HG03064 (cell line): ENCODE measurements around the gene PTPN13.

ENCODE experiments used
- ATAC-seq: cut with Tn5 transposase; IDR thresholded peaks from one replicate; pipeline ENCODE4 v1.9.1; 2021; ENCODE audit warnings: low read depth; ENCODE audit not compliant: unreplicated experiment

PTPN13 gene

GRCh38 chr4:86848732-86849619 is 254.9 kb downstream of the PTPN13 start, which contains the start of gene SLC10A6:
Gene SLC10A6, minus strand, starts transcription at chr4:86849384. Its CDS starts 269 bp downstream, at chr4:86849115.
- ATAC-seq, result no peak

- no peak for ATAC-seq
Measured at GRCh38 chr4:86853209-86853608, 259.1 kb downstream of the PTPN13 start.

- ATAC-seq, result no peak
Measured at GRCh38 chr4:86855572-86855971, 261.5 kb downstream of the PTPN13 start.

- ATAC-seq, result no peak
Measured at GRCh38 chr4:86856896-86857295, 262.8 kb downstream of the PTPN13 start.

- no peak for ATAC-seq
Measured at GRCh38 chr4:86857341-86858052, 263.4 kb downstream of the PTPN13 start.
